RPMI7951 (cell line): ENCODE results near the gene TRDMT1. TPM values are rescaled to one million over a fixed set of nuclear protein-coding genes. Genes with fewer than 3 reads are reported as not detected.

Experiments used
- DNase-seq: peaks from one replicate; pipeline ENCODE4 v3.0.0-alpha.2; 2012; ENCODE audit warnings: low read depth
- total RNA-seq: library from RNA; depleted of rRNA; stranded (reverse); fragments of >200 nt; shearing (Covaris generic); gene quantifications from 2 replicates; pipeline ENCODE4 v1.2.3, GENCODE V29; 2014

TRDMT1 gene
- total RNA-seq, 1 experiment from 2014 or later, result 18.1 TPM

- DNase-seq, result no peak
Measured at GRCh38 chr10:17231788-17232187, 30.3 kb upstream of the TRDMT1 start.

- DNase-seq, result peak; percentile 81
Measured at GRCh38 chr10:17229967-17230682, 28.7 kb upstream of the TRDMT1 start.

GRCh38 chr10:17229717-17229966 lies 28.2 kb upstream of the TRDMT1 start:
- no peak for DNase-seq

- peak; percentile 96 for DNase-seq
Measured at GRCh38 chr10:17229016-17229716, 27.7 kb upstream of the TRDMT1 start.

GRCh38 chr10:17228091-17229015 lies 26.9 kb upstream of the TRDMT1 start, which contains the start of gene VIM:
TSS of gene VIM (plus strand) at chr10:17228241. CDS start at chr10:17229423, 1,182 bp downstream.
- peak; percentile 99 for DNase-seq

- DNase-seq, result peak; percentile 62
Measured at GRCh38 chr10:17227367-17228090, 26.1 kb upstream of the TRDMT1 start.

- peak; percentile 65 for DNase-seq
Measured at GRCh38 chr10:17226891-17227303, 25.4 kb upstream of the TRDMT1 start.

GRCh38 chr10:17225808-17226207 lies 24.3 kb upstream of the TRDMT1 start:
- no peak for DNase-seq

- DNase-seq, result no peak
Measured at GRCh38 chr10:17222329-17222728, 20.9 kb upstream of the TRDMT1 start.

GRCh38 chr10:17220652-17221100 lies 19.2 kb upstream of the TRDMT1 start:
- no peak for DNase-seq

GRCh38 chr10:17219024-17219423 lies 17.6 kb upstream of the TRDMT1 start:
- peak; percentile 62 for DNase-seq

GRCh38 chr10:17217631-17218232 lies 16.3 kb upstream of the TRDMT1 start:
- peak; percentile 82 for DNase-seq

- DNase-seq, result no peak
Measured at GRCh38 chr10:17216901-17217395, 15.5 kb upstream of the TRDMT1 start.

GRCh38 chr10:17216217-17216900 lies 14.9 kb upstream of the TRDMT1 start:
- DNase-seq, result peak; percentile 99

- DNase-seq, result no peak
Measured at GRCh38 chr10:17215782-17216122, 14.3 kb upstream of the TRDMT1 start.

GRCh38 chr10:17214971-17215781 lies 13.7 kb upstream of the TRDMT1 start:
- peak; percentile 99 for DNase-seq

GRCh38 chr10:17214526-17214925 lies 13.1 kb upstream of the TRDMT1 start:
- DNase-seq, result no peak

GRCh38 chr10:17213646-17214349 lies 12.3 kb upstream of the TRDMT1 start:
- peak; percentile 71 for DNase-seq

- no peak for DNase-seq
Measured at GRCh38 chr10:17212802-17213221, 11.3 kb upstream of the TRDMT1 start.
